Medulla oblongata (tissue), 1 donor: ENCODE data around the gene NBR1.
"Not testable (repeated sequence)": the region's sequence is repeated elsewhere in the genome, so short reads cannot be mapped to it uniquely, and the experiment has no call there.

Source experiments
- DNase-seq: peaks from one replicate; pipeline ENCODE4 v3.0.0-alpha.2; 2015; ENCODE audit errors: extremely low spot score

NBR1 gene

GRCh38 chr17:43246456-43246855 lies 75.4 kb downstream of the NBR1 start:
- not testable (repeated sequence) for DNase-seq
